ENCODE results near the gene SPHK1. TPM values are rescaled to one million over a fixed set of nuclear protein-coding genes. Genes with fewer than 3 reads are reported as not detected.
A peak's percentile ranks its signal among the peaks of the same experiment; 100 is the strongest.

The SPHK1 gene
- total RNA-seq, 1 donor from 2014 or later: 13.9 TPM

DNA sequence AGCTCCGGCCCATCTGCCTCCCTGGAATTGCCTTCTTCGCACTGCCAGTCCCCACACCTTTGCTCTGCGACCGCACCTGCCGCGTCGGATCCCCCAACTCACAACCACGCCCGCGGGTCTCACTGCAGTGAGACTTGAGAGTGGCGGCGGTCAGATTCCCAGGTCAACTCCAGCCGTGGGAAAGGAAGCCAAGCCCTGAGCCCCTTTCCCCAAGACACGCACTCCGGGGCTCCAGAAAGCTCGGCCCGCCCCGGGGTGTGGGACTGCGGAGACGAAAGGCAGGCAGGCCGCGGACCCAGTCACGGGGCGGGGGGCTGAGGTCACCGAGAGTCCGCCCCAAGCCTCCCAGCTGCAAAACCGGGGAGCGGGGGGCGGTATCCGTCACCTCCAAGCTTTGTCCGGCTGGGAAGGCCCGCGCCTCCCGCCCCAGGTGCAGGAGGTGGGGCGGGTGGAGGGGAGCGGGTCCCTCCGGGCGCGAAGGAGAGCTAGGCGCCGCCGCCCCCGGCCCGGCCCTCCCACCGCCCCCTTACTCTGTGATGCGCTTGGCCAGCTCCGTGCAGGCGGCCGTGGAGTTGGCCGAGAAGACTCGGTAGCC, 31.3 kb upstream of the SPHK1 start:
- Mint-ChIP-seq H3K27me3 (no peaks in the 10 kb centered on the region), H3K36me3 (ENCODE audit: insufficient read depth) (peaks cover 3% of the 10 kb centered on the region), H3K4me1 (ENCODE audit: low read depth) (peaks cover 18% of the 10 kb centered on the region), H3K27ac (peak overlapping the region; percentile 97), H3K9me3 (ENCODE audit: low read depth) (no peaks in the 10 kb centered on the region), H3K4me3 (ENCODE audit: low read depth) (peak overlapping the region; percentile 95)
- DNase-seq (ENCODE audit: low spot score, unreplicated experiment): no peak
- TF ChIP-seq, protein P1, sequence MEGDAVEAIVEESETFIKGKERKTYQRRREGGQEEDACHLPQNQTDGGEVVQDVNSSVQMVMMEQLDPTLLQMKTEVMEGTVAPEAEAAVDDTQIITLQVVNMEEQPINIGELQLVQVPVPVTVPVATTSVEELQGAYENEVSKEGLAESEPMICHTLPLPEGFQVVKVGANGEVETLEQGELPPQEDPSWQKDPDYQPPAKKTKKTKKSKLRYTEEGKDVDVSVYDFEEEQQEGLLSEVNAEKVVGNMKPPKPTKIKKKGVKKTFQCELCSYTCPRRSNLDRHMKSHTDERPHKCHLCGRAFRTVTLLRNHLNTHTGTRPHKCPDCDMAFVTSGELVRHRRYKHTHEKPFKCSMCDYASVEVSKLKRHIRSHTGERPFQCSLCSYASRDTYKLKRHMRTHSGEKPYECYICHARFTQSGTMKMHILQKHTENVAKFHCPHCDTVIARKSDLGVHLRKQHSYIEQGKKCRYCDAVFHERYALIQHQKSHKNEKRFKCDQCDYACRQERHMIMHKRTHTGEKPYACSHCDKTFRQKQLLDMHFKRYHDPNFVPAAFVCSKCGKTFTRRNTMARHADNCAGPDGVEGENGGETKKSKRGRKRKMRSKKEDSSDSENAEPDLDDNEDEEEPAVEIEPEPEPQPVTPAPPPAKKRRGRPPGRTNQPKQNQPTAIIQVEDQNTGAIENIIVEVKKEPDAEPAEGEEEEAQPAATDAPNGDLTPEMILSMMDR (IDR thresholded peaks at IDR 0.05; ENCODE audit: unreplicated experiment): no peak

DNA sequence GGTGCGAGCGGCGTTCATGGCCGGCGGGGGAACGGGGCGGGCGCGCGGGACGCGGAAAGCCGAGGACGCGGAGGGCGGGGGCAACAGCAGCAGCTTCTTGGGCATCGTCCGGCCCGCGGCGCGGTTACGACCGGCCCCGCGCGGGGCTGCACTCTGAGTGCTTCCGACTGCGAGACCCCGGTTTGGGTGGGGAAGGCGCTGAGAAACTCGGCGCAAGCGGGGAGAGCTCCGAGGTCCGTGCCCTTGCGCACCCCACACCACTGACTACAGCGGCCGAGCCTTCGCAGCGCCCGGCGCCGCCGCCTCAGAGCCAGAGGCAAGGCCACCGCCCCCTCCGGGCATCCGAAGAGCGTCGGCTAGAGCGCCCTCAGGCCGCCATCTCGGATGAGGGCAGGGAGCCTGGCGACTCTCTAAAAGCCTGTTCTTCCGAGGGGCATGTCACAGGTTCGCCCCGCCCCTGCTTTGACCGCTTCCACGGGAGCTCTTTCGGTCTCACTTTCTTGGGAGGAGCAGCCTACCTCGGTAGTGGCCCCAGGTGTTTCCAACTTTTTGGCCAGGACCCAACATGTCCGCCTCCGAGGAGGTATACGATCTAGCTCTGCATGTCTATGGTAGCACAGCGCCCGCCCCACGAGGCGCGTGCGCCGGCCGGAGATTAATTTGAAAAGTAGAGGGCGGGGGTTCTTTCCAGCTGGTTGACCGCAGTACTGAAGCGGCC, 30.7 kb upstream of the SPHK1 start, which contains the start of gene PRPSAP1:
Gene PRPSAP1 (minus strand): TSS at position 318 of the 718 bp plus-strand sequence. CDS start 213 bp downstream, at position 105.
- H3K27ac Mint-ChIP-seq: peak within 1 kb of the TSS; percentile 99
- H3K27me3 Mint-ChIP-seq: no peaks in the 10 kb centered on the region
- no peaks in the 10 kb centered on the region for H3K9me3 Mint-ChIP-seq (ENCODE audit: low read depth)
- peaks cover 3% of the 10 kb centered on the region for H3K36me3 Mint-ChIP-seq (ENCODE audit: insufficient read depth)
- peaks cover 18% of the 10 kb centered on the region for H3K4me1 Mint-ChIP-seq (ENCODE audit: low read depth)
- peak; percentile 70 for DNase-seq (ENCODE audit: low spot score, unreplicated experiment)
- TF ChIP-seq, protein P1 (IDR thresholded peaks at IDR 0.05; ENCODE audit: unreplicated experiment): peak; percentile 47
- H3K4me3 Mint-ChIP-seq (ENCODE audit: low read depth): peak within 1 kb of the TSS; percentile 95

DNA sequence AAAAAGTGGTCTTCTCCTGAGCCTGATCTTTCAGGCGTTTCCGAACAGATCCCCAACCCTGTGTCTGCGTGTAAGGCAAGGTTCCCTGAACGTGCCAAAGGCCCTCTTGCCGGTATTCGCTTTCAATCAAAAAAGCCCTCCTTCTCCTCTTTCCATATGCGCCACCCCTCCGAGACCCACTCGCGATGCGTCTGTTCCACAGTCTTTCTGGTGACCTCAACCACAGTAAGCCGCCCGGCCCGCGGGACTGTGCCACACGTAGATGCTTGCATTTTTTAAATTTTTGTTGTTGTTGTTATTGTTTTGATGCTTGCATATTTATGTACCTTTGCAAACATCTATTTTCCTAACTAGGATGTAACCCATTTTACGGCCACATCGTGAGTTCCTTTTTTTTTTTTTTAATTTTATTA, 30.1 kb upstream of the SPHK1 start:
- Mint-ChIP-seq H3K4me3 (ENCODE audit: low read depth) (peak overlapping the region; percentile 95), H3K9me3 (ENCODE audit: low read depth) (no peaks in the 10 kb centered on the region), H3K4me1 (ENCODE audit: low read depth) (peaks cover 18% of the 10 kb centered on the region), H3K27ac (peak overlapping the region; percentile 99), H3K27me3 (no peaks in the 10 kb centered on the region), H3K36me3 (ENCODE audit: insufficient read depth) (peaks cover 3% of the 10 kb centered on the region)
- DNase-seq (ENCODE audit: low spot score, unreplicated experiment): no peak
- TF ChIP-seq, protein P1 (IDR thresholded peaks at IDR 0.05; ENCODE audit: unreplicated experiment): no peak

DNA sequence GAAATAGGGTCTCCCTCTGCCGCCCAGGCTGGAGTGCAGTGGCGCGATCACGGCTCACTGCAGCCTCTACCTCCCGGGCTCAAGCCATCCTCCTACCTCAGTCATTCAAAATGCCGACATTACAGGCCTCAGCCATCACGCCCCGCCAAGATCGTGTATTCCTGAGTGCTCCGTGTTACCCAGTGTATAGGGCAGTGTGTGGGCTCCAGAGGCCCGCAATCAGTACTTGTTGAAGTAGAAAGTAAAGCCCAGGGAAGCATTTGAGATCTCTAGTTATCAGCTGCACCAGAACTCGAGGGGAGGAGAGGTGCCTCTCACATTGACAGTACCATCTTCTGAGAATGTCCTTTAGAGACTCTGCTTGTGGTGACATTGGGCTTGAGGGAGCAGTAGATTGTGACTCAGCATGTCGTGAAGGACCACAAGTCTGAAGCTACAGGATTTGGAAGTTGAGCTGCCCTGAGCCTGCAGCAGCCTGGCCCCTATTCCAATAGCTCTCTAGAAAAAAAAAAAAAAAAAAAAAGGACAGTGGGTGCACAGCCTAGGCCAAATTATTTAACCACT, 29.6 kb upstream of the SPHK1 start:
- peak overlapping the region; percentile 95 for H3K4me3 Mint-ChIP-seq (ENCODE audit: low read depth)
- TF ChIP-seq, protein P1 (IDR thresholded peaks at IDR 0.05; ENCODE audit: unreplicated experiment): no peak
- H3K4me1 Mint-ChIP-seq (ENCODE audit: low read depth): peaks cover 18% of the 10 kb centered on the region
- H3K36me3 Mint-ChIP-seq (ENCODE audit: insufficient read depth): peaks cover 3% of the 10 kb centered on the region
- H3K9me3 Mint-ChIP-seq (ENCODE audit: low read depth): no peaks in the 10 kb centered on the region
- H3K27ac Mint-ChIP-seq: peak overlapping the region; percentile 63
- no peaks in the 10 kb centered on the region for H3K27me3 Mint-ChIP-seq
- DNase-seq (ENCODE audit: low spot score, unreplicated experiment): no peak

DNA sequence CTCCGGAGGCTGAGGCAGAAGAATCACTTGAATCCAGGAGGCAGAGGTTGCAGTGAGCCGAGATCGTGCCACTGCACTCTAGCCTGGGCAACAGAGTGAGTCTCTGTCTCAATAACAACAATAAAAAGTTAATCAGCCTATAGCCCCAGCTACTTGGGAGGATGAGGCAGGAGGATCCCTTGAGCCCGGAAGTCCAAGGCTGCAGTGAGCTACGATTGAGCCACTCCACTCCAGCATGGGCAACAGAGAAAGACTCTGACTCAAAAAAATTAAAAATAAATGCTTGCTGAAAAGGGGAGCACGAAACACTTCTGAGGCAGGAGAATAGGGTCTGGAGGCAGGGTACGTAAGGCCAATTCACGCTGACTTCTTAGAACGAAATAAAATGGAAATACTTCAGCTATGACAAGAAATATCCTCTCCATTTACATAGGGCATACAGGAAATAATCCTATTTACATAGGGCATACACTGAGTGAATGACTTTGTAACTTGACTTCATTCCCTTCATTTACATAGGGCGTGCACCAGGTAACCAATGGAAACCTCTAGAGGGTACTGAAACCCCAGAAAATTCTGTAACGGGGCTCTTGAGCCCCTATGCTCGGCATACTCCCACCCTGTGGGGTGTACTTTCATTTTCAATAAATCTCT, 27.5 kb upstream of the SPHK1 start:
- Mint-ChIP-seq H3K27ac (no peak overlapping the region), H3K9me3 (ENCODE audit: low read depth) (no peaks in the 10 kb centered on the region), H3K36me3 (ENCODE audit: insufficient read depth) (no peaks in the 10 kb centered on the region), H3K4me3 (ENCODE audit: low read depth) (peak overlapping the region; percentile 37), H3K4me1 (ENCODE audit: low read depth) (peaks cover 12% of the 10 kb centered on the region), H3K27me3 (no peaks in the 10 kb centered on the region)
- TF ChIP-seq, protein P1 (IDR thresholded peaks at IDR 0.05; ENCODE audit: unreplicated experiment): no peak
- DNase-seq (ENCODE audit: low spot score, unreplicated experiment): no peak

All from progenitor cell of endocrine pancreas (in vitro differentiated cells).